Neural cell (in vitro differentiated cells): ENCODE data around the gene SNX10. TPM values are rescaled to one million over a fixed set of nuclear protein-coding genes. Genes with fewer than 3 reads are reported as not detected.

Experiments
- H2AFZ ChIP-seq: fragments of 200-600, 300-800 bp; sonication (generic), shearing (Covaris generic); 2 replicates; pipeline ENCODE4 v1.6.0; 2014; ENCODE audit warnings: low read depth, mild to moderate bottlenecking, antibody characterized with exemption, low read length, moderate library complexity
- H3F3A ChIP-seq: fragments of 200-600 bp; shearing (Covaris generic); 2 replicates; pipeline ENCODE4 v1.6.1; 2016; ENCODE audit warnings: mild to moderate bottlenecking, moderate library complexity, mixed read lengths, antibody characterized with exemption, low read length; ENCODE audit not compliant: insufficient read depth, poor library complexity, severe bottlenecking
- H3K27ac ChIP-seq: fragments of 200-600, 300-800 bp; sonication (generic), shearing (Covaris generic); 2 replicates; pipeline ENCODE4 v1.5.1; 2014; ENCODE audit warnings: mild to moderate bottlenecking, low read length, moderate library complexity
- H3K27me3 ChIP-seq: fragments of 300-800, 200-600 bp; sonication (generic), shearing (Covaris generic); 2 replicates; pipeline ENCODE4 v1.6.0; 2014; ENCODE audit warnings: mild to moderate bottlenecking, low read depth, low read length, moderate library complexity; ENCODE audit not compliant: insufficient read depth
- H3K36me3 ChIP-seq: fragments of 300-800, 200-600 bp; sonication (generic), shearing (Covaris generic); 2 replicates; pipeline ENCODE4 v1.5.1; 2014; ENCODE audit warnings: mild to moderate bottlenecking, antibody characterized with exemption, low read length, moderate library complexity; ENCODE audit not compliant: insufficient read depth
- H3K4me2 ChIP-seq: fragments of 300-800, 200-600 bp; sonication (generic), shearing (Covaris generic); 2 replicates; pipeline ENCODE4 v1.6.0; 2014; ENCODE audit warnings: mild to moderate bottlenecking, low read length
- H3K4me3 ChIP-seq: fragments of 300-800, 200-600 bp; sonication (generic), shearing (Covaris generic); 2 replicates; pipeline ENCODE4 v1.5.1; 2014; ENCODE audit warnings: mild to moderate bottlenecking, low read length, moderate library complexity
- H3K79me2 ChIP-seq: fragments of 200-600 bp; shearing (Covaris generic); replicated peaks from 2 replicates; pipeline ENCODE4 v1.6.0; 2014; ENCODE audit warnings: mild to moderate bottlenecking, low read length, moderate library complexity; ENCODE audit not compliant: insufficient read depth
- H3K9ac ChIP-seq: fragments of 300-800, 200-600 bp; sonication (generic), shearing (Covaris generic); 2 replicates; pipeline ENCODE4 v1.6.1; 2016; ENCODE audit warnings: mild to moderate bottlenecking, low read length, mixed read lengths
- H3K9me2 ChIP-seq: fragments of 200-600 bp; shearing (Covaris generic); 2 replicates; pipeline ENCODE4 v1.6.1; 2016; ENCODE audit warnings: mild to moderate bottlenecking, low read length, mixed read lengths; ENCODE audit not compliant: insufficient read depth
- H3K9me3 ChIP-seq: fragments of 200-600, 300-800 bp; sonication (generic), shearing (Covaris generic); 2 replicates; pipeline ENCODE4 v1.6.1; 2016; ENCODE audit warnings: mild to moderate bottlenecking, mixed run types, low read length, moderate library complexity, mixed read lengths
- H4K20me1 ChIP-seq: fragments of 200-600 bp; shearing (Covaris generic); 2 replicates; pipeline ENCODE4 v1.6.1; 2016; ENCODE audit warnings: mild to moderate bottlenecking, mixed run types; ENCODE audit not compliant: insufficient read depth
- EP300 ChIP-seq: fragments of 450-650 bp; conservative IDR thresholded peaks from 2 replicates; pipeline ENCODE4 v1.6.1; 2014; ENCODE audit warnings: antibody characterized with exemption, mild to moderate bottlenecking, moderate library complexity; ENCODE audit not compliant: poor library complexity, severe bottlenecking
- EZH2 ChIP-seq: fragments of 200-600, 300-800 bp; shearing (Covaris generic), sonication (generic); IDR thresholded peaks from 2 replicates; pipeline ENCODE4 v1.6.1; 2014; ENCODE audit warnings: antibody characterized with exemption, low read length, borderline replicate concordance, mild to moderate bottlenecking; ENCODE audit not compliant: insufficient read depth, poor library complexity, severe bottlenecking
- MXI1 ChIP-seq: fragments of 450-650 bp; conservative IDR thresholded peaks from 2 replicates; pipeline ENCODE4 v1.6.1; 2014; ENCODE audit warnings: antibody characterized with exemption, mild to moderate bottlenecking; ENCODE audit not compliant: poor library complexity, severe bottlenecking
- POLR2AphosphoS5 ChIP-seq: IDR thresholded peaks from 2 replicates; pipeline ENCODE4 v1.6.1; 2012
- RAD21 ChIP-seq: fragments of 450-650 bp; conservative IDR thresholded peaks from 2 replicates; pipeline ENCODE4 v1.6.1; 2014; ENCODE audit warnings: antibody characterized with exemption, mild to moderate bottlenecking, moderate library complexity
- SMC3 ChIP-seq: fragments of 450-650 bp; conservative IDR thresholded peaks from 2 replicates; pipeline ENCODE4 v1.6.1; 2014; ENCODE audit warnings: antibody characterized with exemption, mild to moderate bottlenecking, moderate library complexity; ENCODE audit not compliant: poor library complexity
- TAF1 ChIP-seq: IDR thresholded peaks from 2 replicates; pipeline ENCODE4 v1.6.1; 2012; ENCODE audit warnings: low read depth
- polyA plus RNA-seq: library from polyadenylated mRNA; depleted of rRNA; stranded (reverse); fragments of >200 nt; gene quantifications from 2 replicates; pipeline ENCODE4 v1.2.3, GENCODE V29; 2014
- TF ChIP-seq, protein P1 (sequence below): IDR thresholded peaks from 2 replicates; pipeline ENCODE4 v1.6.1; 2012; ENCODE audit warnings: borderline replicate concordance
- TF ChIP-seq, protein P2 (sequence below): fragments of 450-650 bp; IDR thresholded peaks from 2 replicates; pipeline ENCODE4 v1.5.1; 2014; ENCODE audit warnings: antibody characterized with exemption, mild to moderate bottlenecking, moderate library complexity; ENCODE audit not compliant: poor library complexity, severe bottlenecking

The SNX10 gene
- polyA plus RNA-seq, 1 donor from 2014 or later: 25.6 TPM

DNA sequence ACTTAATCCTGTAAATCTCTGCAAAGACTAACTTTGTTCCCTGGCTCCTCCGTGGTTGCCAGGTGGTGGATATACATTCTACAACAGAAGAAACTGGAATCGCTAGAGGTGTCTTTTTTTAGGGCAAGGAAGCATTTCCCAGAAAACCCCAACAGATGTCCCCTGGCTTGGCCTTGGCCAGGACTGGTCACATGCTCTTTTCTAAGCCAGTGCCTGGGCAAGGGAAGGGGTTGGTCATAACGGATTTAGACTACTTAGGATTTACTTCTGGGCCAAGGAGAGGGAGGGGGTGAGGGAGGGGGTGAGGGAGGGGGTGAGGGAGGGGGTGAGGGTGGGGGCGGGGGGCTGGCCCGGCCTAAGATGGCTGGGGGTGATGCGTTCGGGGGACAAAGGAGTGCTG lies 105.7 kb downstream of the SNX10 start:
- no peaks in the 10 kb centered on the region for H3K27me3 ChIP-seq
- H3K9ac ChIP-seq: peak overlapping the region; percentile 96
- no peak overlapping the region for H3K4me2 ChIP-seq
- H3K4me3 ChIP-seq: no peak overlapping the region
- H2AFZ ChIP-seq: no peak overlapping the region
- H3K36me3 ChIP-seq: no peaks in the 10 kb centered on the region
- peaks cover 18% of the 10 kb centered on the region for H3K79me2 ChIP-seq
- H3K9me2 ChIP-seq: no peaks in the 10 kb centered on the region
- H3F3A ChIP-seq: no peaks in the 10 kb centered on the region
- H4K20me1 ChIP-seq: no peaks in the 10 kb centered on the region
- H3K9me3 ChIP-seq: no peaks in the 10 kb centered on the region
- TF ChIP-seq, protein P1, sequence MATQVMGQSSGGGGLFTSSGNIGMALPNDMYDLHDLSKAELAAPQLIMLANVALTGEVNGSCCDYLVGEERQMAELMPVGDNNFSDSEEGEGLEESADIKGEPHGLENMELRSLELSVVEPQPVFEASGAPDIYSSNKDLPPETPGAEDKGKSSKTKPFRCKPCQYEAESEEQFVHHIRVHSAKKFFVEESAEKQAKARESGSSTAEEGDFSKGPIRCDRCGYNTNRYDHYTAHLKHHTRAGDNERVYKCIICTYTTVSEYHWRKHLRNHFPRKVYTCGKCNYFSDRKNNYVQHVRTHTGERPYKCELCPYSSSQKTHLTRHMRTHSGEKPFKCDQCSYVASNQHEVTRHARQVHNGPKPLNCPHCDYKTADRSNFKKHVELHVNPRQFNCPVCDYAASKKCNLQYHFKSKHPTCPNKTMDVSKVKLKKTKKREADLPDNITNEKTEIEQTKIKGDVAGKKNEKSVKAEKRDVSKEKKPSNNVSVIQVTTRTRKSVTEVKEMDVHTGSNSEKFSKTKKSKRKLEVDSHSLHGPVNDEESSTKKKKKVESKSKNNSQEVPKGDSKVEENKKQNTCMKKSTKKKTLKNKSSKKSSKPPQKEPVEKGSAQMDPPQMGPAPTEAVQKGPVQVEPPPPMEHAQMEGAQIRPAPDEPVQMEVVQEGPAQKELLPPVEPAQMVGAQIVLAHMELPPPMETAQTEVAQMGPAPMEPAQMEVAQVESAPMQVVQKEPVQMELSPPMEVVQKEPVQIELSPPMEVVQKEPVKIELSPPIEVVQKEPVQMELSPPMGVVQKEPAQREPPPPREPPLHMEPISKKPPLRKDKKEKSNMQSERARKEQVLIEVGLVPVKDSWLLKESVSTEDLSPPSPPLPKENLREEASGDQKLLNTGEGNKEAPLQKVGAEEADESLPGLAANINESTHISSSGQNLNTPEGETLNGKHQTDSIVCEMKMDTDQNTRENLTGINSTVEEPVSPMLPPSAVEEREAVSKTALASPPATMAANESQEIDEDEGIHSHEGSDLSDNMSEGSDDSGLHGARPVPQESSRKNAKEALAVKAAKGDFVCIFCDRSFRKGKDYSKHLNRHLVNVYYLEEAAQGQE: no peak
- TF ChIP-seq MXI1 (no peak), SMC3 (no peak), TAF1 (no peak), EP300 (no peak), RAD21 (no peak), POLR2AphosphoS5 (no peak), EZH2 (no peak)
- TF ChIP-seq, protein P2, sequence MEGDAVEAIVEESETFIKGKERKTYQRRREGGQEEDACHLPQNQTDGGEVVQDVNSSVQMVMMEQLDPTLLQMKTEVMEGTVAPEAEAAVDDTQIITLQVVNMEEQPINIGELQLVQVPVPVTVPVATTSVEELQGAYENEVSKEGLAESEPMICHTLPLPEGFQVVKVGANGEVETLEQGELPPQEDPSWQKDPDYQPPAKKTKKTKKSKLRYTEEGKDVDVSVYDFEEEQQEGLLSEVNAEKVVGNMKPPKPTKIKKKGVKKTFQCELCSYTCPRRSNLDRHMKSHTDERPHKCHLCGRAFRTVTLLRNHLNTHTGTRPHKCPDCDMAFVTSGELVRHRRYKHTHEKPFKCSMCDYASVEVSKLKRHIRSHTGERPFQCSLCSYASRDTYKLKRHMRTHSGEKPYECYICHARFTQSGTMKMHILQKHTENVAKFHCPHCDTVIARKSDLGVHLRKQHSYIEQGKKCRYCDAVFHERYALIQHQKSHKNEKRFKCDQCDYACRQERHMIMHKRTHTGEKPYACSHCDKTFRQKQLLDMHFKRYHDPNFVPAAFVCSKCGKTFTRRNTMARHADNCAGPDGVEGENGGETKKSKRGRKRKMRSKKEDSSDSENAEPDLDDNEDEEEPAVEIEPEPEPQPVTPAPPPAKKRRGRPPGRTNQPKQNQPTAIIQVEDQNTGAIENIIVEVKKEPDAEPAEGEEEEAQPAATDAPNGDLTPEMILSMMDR: no peak
- peak overlapping the region; percentile 97 for H3K27ac ChIP-seq

DNA sequence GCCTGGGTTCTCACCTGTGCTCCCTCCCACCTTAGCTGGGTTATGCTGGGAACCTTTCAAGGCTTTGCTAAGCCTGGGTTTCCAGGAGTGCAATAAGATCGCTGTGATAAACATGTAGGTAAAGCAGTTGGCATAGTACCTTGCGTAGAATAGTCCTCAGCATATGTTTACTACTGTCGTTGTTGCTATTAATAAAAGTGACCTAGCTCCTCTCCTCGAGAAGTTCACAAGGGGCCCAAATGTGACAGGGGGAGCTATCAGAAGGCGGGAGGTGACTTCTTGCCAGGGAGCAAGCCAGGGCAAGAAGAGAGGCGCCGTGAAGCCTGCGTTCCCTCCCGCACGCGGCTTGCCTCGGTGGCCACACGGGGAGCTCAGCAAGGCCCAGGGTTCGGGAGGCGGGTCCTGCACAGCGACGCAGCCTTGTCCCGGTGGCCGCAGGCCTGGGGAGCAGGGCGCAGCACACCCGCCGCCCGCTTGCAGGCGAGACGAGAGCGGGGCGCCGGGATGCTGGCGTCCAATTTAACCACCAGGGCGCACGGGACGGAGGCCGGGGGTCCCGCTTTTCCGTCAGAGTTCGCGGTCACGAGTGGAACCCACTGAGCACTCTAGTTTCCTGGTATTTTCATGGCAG lies 106.2 kb downstream of the SNX10 start:
- Histone ChIP-seq H4K20me1 (no peaks in the 10 kb centered on the region), H3K4me2 (peak overlapping the region; percentile 74), H3K27ac (peak overlapping the region; percentile 97), H3K36me3 (no peaks in the 10 kb centered on the region), H3K9me3 (no peaks in the 10 kb centered on the region), H3K79me2 (peaks cover 18% of the 10 kb centered on the region), H3K9me2 (no peaks in the 10 kb centered on the region), H3K27me3 (no peaks in the 10 kb centered on the region), H3K9ac (peak overlapping the region; percentile 96), H3K4me3 (peak overlapping the region; percentile 78), H3F3A (no peaks in the 10 kb centered on the region), H2AFZ (no peak overlapping the region)
- TF ChIP-seq RAD21: no peak
- TF ChIP-seq TAF1: no peak
- TF ChIP-seq EZH2: no peak
- TF ChIP-seq POLR2AphosphoS5: no peak
- TF ChIP-seq SMC3: no peak
- TF ChIP-seq, protein P2: peak; percentile 47
